ENCODE results near the gene AIF1.

The AIF1 gene

GRCh38 chr6:31641370-31641769, 26.3 kb downstream of the AIF1 start:
- TF ChIP-seq EZH2phosphoT487 (conservative IDR thresholded peaks at IDR 0.05; ENCODE audit: low read length) (no peak), CTCF (IDR thresholded peaks at IDR 0.05; ENCODE audit: insufficient read depth, low read length, poor library complexity, severe bottlenecking) (no peak)
- no peaks in the 10 kb centered on the region for H3K9me3 ChIP-seq (ENCODE audit: insufficient read depth, low read length)
- H3K27me3 ChIP-seq (ENCODE audit: low read length), result no peaks in the 10 kb centered on the region
- no peak overlapping the region for H3K4me2 ChIP-seq (ENCODE audit: low read depth, low read length, poor library complexity, severe bottlenecking)
- no peak overlapping the region for H3K9ac ChIP-seq (ENCODE audit: low read length)
- H3K36me3 ChIP-seq (ENCODE audit: low read length), result peaks cover 10% of the 10 kb centered on the region; the same call in 1 of the 2 replicates
- H3K4me3 ChIP-seq (ENCODE audit: insufficient read depth, low read length, poor library complexity, severe bottlenecking), result no peak overlapping the region
- H3F3A ChIP-seq (ENCODE audit: insufficient read depth), result peaks cover 29% of the 10 kb centered on the region
- H3K79me2 ChIP-seq (ENCODE audit: insufficient read depth, low read length), result no peaks in the 10 kb centered on the region
- no peak overlapping the region for H2AFZ ChIP-seq (ENCODE audit: low read depth, low read length, severe bottlenecking)
- H4K20me1 ChIP-seq (ENCODE audit: low read depth, low read length), result no peaks in the 10 kb centered on the region
- H3K9me2 ChIP-seq (replicated peaks; ENCODE audit: insufficient read depth, low read length), result no peaks in the 10 kb centered on the region
- no peak overlapping the region for H3K27ac ChIP-seq (ENCODE audit: low read depth, low read length)

- Histone ChIP-seq H3K9ac (ENCODE audit: low read length) (no peak overlapping the region), H3K27me3 (ENCODE audit: low read length) (no peaks in the 10 kb centered on the region), H3K4me3 (ENCODE audit: insufficient read depth, low read length, poor library complexity, severe bottlenecking) (no peak overlapping the region), H3K9me3 (ENCODE audit: insufficient read depth, low read length) (no peaks in the 10 kb centered on the region), H3K27ac (ENCODE audit: low read depth, low read length) (no peak overlapping the region), H3K9me2 (replicated peaks; ENCODE audit: insufficient read depth, low read length) (no peaks in the 10 kb centered on the region), H3K36me3 (ENCODE audit: low read length) (peaks cover 4% of the 10 kb centered on the region; the same call in 1 of the 2 replicates), H2AFZ (ENCODE audit: low read depth, low read length, severe bottlenecking) (no peak overlapping the region), H3F3A (ENCODE audit: insufficient read depth) (peaks cover 15% of the 10 kb centered on the region), H3K4me2 (ENCODE audit: low read depth, low read length, poor library complexity, severe bottlenecking) (no peak overlapping the region), H4K20me1 (ENCODE audit: low read depth, low read length) (no peaks in the 10 kb centered on the region), H3K79me2 (ENCODE audit: insufficient read depth, low read length) (no peaks in the 10 kb centered on the region)
- no peak for TF ChIP-seq CTCF (IDR thresholded peaks at IDR 0.05; ENCODE audit: insufficient read depth, low read length, poor library complexity, severe bottlenecking)
Measured at GRCh38 chr6:31642798-31643570, 27.9 kb downstream of the AIF1 start.

GRCh38 chr6:31643818-31644454, 28.9 kb downstream of the AIF1 start:
- TF ChIP-seq EZH2phosphoT487 (conservative IDR thresholded peaks at IDR 0.05; ENCODE audit: low read length), result no peak
- no peak for TF ChIP-seq CTCF (IDR thresholded peaks at IDR 0.05; ENCODE audit: insufficient read depth, low read length, poor library complexity, severe bottlenecking)
- Histone ChIP-seq H3K36me3 (ENCODE audit: low read length) (peaks cover 8% of the 10 kb centered on the region), H3K4me3 (ENCODE audit: insufficient read depth, low read length, poor library complexity, severe bottlenecking) (no peak overlapping the region)

More at GRCh38 chr6:31643818-31644454, 28.9 kb downstream of the AIF1 start:
- peaks cover 6% of the 10 kb centered on the region for H3F3A ChIP-seq (ENCODE audit: insufficient read depth)
- no peak overlapping the region for H2AFZ ChIP-seq (ENCODE audit: low read depth, low read length, severe bottlenecking)
- H3K27ac ChIP-seq (ENCODE audit: low read depth, low read length), result no peak overlapping the region
- peaks cover 1% of the 10 kb centered on the region; the same call in 1 of the 2 replicates for H3K79me2 ChIP-seq (ENCODE audit: insufficient read depth, low read length)
- no peak overlapping the region for H3K9ac ChIP-seq (ENCODE audit: low read length)
- no peaks in the 10 kb centered on the region for H4K20me1 ChIP-seq (ENCODE audit: low read depth, low read length)
- no peaks in the 10 kb centered on the region for H3K9me3 ChIP-seq (ENCODE audit: insufficient read depth, low read length)
- H3K9me2 ChIP-seq (replicated peaks; ENCODE audit: insufficient read depth, low read length), result no peaks in the 10 kb centered on the region
- H3K4me2 ChIP-seq (ENCODE audit: low read depth, low read length, poor library complexity, severe bottlenecking), result no peak overlapping the region
- H3K27me3 ChIP-seq (ENCODE audit: low read length), result no peaks in the 10 kb centered on the region

Data from SU-DHL-6 (cell line).